ENCODE measurements around the gene RBM28.

The RBM28 gene, protein sequence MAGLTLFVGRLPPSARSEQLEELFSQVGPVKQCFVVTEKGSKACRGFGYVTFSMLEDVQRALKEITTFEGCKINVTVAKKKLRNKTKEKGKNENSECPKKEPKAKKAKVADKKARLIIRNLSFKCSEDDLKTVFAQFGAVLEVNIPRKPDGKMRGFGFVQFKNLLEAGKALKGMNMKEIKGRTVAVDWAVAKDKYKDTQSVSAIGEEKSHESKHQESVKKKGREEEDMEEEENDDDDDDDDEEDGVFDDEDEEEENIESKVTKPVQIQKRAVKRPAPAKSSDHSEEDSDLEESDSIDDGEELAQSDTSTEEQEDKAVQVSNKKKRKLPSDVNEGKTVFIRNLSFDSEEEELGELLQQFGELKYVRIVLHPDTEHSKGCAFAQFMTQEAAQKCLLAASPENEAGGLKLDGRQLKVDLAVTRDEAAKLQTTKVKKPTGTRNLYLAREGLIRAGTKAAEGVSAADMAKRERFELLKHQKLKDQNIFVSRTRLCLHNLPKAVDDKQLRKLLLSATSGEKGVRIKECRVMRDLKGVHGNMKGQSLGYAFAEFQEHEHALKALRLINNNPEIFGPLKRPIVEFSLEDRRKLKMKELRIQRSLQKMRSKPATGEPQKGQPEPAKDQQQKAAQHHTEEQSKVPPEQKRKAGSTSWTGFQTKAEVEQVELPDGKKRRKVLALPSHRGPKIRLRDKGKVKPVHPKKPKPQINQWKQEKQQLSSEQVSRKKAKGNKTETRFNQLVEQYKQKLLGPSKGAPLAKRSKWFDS

DNA sequence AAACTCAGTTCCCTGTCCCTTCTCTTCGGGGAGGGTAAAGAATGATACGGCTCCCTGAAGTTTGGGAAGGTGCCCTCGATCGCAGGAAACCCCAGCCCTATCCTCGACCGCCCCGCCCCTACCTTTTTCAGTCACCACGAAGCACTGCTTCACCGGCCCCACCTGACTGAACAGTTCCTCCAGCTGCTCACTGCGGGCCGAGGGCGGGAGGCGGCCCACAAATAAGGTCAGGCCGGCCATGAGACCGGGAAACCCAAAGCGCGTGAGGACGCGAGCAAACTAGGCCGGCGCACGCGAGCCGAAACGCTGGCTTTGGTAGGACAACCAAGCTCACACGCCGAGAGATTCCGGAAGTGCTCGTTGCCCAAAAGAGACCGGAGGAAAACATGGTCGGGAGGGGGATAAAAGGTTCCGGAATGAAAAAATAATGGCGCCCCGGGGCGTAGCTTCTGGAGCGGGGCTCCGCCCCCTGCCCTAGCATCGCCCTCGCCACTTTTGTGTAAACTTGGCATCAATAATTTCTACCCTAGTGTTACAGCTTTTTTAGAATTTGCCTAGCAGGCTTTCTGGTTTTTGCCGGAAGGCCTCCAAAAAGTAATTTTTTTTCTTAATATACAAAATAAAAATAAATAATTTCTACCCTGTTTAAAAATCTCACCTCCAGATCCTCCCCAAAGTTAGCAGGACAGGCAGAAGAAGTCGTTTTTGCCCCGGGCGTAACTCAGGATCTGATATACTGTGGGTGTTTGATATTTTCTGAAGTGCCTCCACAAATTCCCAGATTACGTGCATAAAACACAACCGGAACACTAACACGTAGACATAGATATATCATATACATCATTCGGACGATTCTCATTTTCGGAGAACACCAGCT is at the start of gene RBM28:
Gene RBM28 (minus strand): TSS at position 355 of the 877 bp plus-strand sequence. CDS start 115 bp downstream, at position 240.
- DNase-seq (ENCODE audit: low spot score): peak; percentile 91
- TF ChIP-seq, protein P1, sequence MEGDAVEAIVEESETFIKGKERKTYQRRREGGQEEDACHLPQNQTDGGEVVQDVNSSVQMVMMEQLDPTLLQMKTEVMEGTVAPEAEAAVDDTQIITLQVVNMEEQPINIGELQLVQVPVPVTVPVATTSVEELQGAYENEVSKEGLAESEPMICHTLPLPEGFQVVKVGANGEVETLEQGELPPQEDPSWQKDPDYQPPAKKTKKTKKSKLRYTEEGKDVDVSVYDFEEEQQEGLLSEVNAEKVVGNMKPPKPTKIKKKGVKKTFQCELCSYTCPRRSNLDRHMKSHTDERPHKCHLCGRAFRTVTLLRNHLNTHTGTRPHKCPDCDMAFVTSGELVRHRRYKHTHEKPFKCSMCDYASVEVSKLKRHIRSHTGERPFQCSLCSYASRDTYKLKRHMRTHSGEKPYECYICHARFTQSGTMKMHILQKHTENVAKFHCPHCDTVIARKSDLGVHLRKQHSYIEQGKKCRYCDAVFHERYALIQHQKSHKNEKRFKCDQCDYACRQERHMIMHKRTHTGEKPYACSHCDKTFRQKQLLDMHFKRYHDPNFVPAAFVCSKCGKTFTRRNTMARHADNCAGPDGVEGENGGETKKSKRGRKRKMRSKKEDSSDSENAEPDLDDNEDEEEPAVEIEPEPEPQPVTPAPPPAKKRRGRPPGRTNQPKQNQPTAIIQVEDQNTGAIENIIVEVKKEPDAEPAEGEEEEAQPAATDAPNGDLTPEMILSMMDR (IDR thresholded peaks at IDR 0.05; ENCODE audit: extremely low read depth, insufficient read depth, missing control alignments): no peak
- in situ Hi-C loops (cut with MboI; ENCODE audit: low pct_unique_long_range_greater_than_20kb, low sequenced_read_pairs, unreplicated experiment): no loop called here

DNA sequence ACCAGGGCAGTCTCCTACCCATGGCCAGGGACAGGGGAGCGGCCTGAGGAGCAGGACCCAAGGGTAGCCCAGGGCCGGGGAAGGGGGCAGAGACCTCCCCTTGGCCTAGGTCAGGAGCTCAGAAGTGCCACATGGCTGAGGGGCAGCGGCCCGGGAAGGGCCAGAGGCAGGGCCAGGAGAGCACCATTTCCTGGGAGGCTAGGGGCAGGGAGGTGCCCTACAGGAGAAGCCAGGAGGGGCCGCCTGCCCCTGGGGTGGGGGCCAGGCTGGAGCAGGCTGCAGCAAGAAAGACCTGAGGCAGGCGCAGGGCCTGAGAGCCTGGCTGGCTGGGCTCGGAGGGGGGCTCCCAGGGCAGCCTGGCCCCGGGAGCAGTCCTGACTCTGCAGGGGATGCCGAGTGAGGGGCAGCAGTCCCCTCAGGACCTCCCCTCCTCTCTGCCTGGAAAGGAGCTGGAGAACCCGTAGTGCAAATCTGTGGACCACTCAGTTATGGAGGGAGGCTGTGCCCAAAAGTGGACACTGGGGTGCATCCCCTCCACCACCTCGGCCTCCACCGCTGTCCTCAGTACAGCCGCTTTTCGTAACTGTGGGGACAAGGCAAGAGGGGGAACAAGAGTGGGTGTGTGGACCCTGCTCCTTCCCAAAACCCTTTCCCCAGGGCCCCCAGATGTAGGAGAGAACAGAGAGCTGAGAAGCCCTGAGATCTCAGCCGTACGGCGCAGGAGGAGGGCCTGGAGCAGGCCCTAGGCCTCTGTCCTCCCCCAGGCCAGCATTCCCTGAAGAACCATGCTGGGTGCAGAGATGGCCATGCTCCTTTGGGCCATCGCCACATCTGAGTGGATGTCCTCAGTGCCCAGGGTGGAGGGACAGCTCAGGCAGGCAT is 49.0 kb upstream of the RBM28 start:
- TF ChIP-seq, protein P1 (IDR thresholded peaks at IDR 0.05; ENCODE audit: extremely low read depth, insufficient read depth, missing control alignments): no peak
- in situ Hi-C loops (cut with MboI; ENCODE audit: low pct_unique_long_range_greater_than_20kb, low sequenced_read_pairs, unreplicated experiment): no loop called here
- DNase-seq (ENCODE audit: low spot score): no peak

DNA sequence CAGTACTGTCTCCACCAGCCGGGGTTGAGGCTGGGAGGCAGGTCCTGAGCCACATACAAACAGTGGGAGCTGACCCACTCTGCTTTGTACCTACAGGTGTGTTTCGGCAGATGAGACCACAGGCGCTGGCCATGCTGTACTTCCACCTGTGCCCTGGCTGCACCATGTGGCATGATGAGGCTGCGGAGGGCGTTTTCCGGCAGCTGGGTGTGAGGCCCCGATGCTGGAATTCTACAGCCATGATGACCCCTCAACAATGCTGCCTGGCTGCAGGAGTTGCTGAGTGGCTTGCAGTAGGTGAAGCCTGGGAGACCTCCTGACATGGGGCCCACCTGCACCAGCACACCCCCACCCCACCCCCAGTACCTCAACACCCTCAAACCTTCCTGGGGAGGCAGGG is 48.1 kb upstream of the RBM28 start:
- in situ Hi-C loops (cut with MboI; ENCODE audit: low pct_unique_long_range_greater_than_20kb, low sequenced_read_pairs, unreplicated experiment): no loop called here
- no peak for DNase-seq (ENCODE audit: low spot score)
- TF ChIP-seq, protein P1 (IDR thresholded peaks at IDR 0.05; ENCODE audit: extremely low read depth, insufficient read depth, missing control alignments): no peak

DNA sequence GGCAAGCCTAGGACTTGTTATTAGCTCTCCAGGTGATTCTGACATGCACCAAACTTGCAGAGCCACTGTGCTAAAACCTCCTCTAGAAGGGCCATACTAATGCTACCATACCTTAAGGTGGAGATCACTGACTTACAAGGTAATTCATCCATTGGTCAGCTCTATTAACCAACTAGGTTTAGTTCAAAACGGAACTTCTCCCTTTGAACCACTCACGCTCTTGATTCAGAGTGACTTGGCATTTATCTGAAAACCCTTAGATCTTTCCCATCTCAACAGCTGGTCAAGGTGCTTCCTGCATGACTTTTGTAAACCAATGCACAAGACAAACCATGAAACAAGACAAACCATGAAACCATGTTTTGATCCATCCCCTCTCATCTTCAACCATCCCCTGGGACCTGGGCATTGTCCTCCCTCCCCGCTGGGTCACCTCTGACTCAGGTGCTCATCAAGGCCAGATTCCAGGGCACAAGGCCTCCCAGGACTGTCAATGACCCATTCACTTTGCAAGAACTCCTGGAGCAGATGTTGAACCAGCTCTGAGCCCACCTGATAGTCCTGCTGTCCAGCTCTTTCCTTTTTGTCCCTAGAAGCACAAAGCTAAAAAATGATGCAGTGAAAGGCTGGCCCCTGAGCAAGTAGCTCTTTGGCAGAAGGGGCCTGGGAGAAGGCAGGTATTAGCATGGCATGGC is 47.3 kb upstream of the RBM28 start:
- TF ChIP-seq, protein P1 (IDR thresholded peaks at IDR 0.05; ENCODE audit: extremely low read depth, insufficient read depth, missing control alignments): no peak
- no peak for DNase-seq (ENCODE audit: low spot score)
- in situ Hi-C loops (cut with MboI; ENCODE audit: low pct_unique_long_range_greater_than_20kb, low sequenced_read_pairs, unreplicated experiment): no loop called here

DNA sequence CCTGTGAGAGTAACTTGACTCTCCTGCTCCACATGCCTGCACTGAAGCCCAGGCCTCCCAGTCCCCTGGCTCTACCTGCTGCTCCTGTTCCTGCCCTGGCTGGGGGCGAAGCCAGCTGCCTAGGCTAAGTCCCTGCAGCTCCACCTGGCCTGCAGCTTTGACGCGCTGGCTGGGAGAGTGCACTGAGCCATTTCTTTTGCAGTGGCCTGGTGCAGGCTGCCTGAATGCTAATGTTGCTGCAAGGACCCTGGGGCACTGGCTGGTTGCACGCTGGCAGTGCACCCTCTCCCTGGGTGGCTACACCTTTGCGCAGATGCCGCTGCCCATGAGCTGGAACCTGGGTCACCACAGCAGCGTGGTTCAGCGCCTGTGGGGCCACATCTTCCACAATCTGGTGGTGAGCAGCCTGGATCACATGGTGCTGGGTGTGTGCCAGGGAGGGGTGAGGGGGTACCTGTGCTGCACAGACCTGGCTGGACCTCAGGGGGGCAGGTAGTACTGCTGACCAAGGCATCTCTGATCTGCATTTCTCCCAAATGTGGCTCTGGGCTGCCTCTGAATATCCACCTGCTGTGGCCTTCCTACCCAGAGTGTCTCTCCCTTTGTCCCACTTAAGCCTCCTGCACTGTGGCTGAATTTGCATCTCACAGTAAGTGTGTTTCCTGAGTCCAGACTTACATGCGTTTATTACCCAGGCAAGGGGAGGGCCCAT is 46.1 kb upstream of the RBM28 start:
- TF ChIP-seq, protein P1 (IDR thresholded peaks at IDR 0.05; ENCODE audit: extremely low read depth, insufficient read depth, missing control alignments): no peak
- no peak for DNase-seq (ENCODE audit: low spot score)
- in situ Hi-C loops (cut with MboI; ENCODE audit: low pct_unique_long_range_greater_than_20kb, low sequenced_read_pairs, unreplicated experiment): no loop called here
